Panc1 (cell line): ENCODE measurements around the gene FAM83B.

Experiments
- POLR2AphosphoS5 ChIP-seq: IDR thresholded peaks from 2 replicates; pipeline ENCODE4 v1.6.1; 2012; ENCODE audit warnings: mild to moderate bottlenecking, low read depth, low read length, moderate library complexity
- REST ChIP-seq, 2 experiments: IDR thresholded peaks; 2 replicates each; pipeline ENCODE4 v1.6.1; 2011 to 2012; ENCODE audit warnings: low read depth in 2 of 2, control low read depth in 1 of 2, low read length in 1 of 2, mild to moderate bottlenecking in 1 of 2, moderate library complexity in 1 of 2; ENCODE audit not compliant: insufficient read depth in 1 of 2
- TCF7L2 ChIP-seq: IDR thresholded peaks from 2 replicates; pipeline ENCODE4 v1.6.1; 2011; ENCODE audit warnings: mild to moderate bottlenecking, low read depth, low read length, inconsistent platforms
- TF ChIP-seq, protein P1 (sequence below): fragments of 450-650 bp; IDR thresholded peaks from 2 replicates; pipeline ENCODE4 v1.5.1; 2017; ENCODE audit warnings: mild to moderate bottlenecking

DNA sequence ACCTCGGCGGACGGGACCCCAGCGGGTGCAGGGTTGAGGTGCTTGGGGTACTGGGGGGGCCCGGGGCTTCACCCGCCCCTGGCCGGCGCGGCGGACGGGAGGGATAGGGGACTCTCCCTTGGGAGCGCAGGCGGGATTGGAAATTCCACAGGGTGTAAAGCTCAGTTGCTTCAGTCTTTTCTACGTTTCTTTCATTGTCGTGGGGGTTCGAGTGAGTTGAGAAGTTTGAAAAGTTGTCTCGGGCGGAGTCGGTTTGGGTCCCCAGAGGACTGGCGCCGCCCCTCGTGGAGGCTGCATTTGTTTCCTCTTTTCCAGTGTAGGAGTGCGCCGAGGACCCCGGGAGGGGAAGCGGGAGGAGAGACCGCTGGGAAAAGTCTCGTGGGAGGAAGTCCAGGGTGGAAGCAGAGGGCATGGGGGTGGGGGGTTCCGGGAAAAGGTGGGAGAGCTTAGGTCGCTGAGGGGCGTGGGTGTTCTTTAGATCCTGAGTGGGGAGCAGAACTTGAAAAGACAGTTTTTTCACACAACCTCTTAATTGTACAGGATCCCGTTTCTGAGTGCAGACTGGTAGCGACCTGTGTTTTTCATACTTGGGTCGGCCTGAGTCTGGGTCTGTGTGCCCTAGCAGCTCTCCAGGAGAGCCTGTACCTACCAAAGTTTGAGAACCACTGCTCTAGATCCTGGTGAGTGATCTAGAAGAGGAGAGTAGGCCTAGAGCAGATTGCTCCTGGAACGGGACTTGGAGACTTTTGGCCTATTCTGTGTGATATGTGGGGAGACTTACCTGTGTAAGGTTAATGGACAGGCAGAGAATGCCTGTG is 495 bp downstream of the FAM83B start:
- TF ChIP-seq, protein P1, sequence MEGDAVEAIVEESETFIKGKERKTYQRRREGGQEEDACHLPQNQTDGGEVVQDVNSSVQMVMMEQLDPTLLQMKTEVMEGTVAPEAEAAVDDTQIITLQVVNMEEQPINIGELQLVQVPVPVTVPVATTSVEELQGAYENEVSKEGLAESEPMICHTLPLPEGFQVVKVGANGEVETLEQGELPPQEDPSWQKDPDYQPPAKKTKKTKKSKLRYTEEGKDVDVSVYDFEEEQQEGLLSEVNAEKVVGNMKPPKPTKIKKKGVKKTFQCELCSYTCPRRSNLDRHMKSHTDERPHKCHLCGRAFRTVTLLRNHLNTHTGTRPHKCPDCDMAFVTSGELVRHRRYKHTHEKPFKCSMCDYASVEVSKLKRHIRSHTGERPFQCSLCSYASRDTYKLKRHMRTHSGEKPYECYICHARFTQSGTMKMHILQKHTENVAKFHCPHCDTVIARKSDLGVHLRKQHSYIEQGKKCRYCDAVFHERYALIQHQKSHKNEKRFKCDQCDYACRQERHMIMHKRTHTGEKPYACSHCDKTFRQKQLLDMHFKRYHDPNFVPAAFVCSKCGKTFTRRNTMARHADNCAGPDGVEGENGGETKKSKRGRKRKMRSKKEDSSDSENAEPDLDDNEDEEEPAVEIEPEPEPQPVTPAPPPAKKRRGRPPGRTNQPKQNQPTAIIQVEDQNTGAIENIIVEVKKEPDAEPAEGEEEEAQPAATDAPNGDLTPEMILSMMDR, result no peak
- no peak for TF ChIP-seq TCF7L2
- TF ChIP-seq REST (IDR thresholded peaks at IDR 0.05; ENCODE audit: insufficient read depth in 1 of 2, low read depth in 2 of 2, low read length in 1 of 2), result no peak
- no peak for TF ChIP-seq POLR2AphosphoS5
